Mesenteric fat pad (tissue), 1 donor: ENCODE data around the gene NDUFS4. TPM values are rescaled to one million over a fixed set of nuclear protein-coding genes. Genes with fewer than 3 reads are reported as not detected.
"Not testable (repeated sequence)": the region's sequence is repeated elsewhere in the genome, so short reads cannot be mapped to it uniquely, and the experiment has no call there.

Source experiments
- DNase-seq: peaks from one replicate; pipeline ENCODE4 v3.0.0-alpha.2; 2020; ENCODE audit warnings: low spot score
- total RNA-seq: library from RNA; stranded (reverse); fragmentation: NEBNext Ultra II Directional; extraction: Animal tissue kit (Norgen Biotek cat#: 25700); gene quantifications from one replicate; pipeline ENCODE4 v1.2.1, GENCODE V29; 2021
- donor health status: DM: yes; HTN: yes; CAD: no.

The NDUFS4 gene
- total RNA-seq, 1 donor from 2014 or later, result 63.6 TPM

- no peak for DNase-seq
These were observed 14.7 kb downstream of the NDUFS4 start for GRCh38 chr5:53575101-53575500.

GRCh38 chr5:53575831-53576230 lies 15.4 kb downstream of the NDUFS4 start:
- DNase-seq, result no peak

GRCh38 chr5:53576674-53577073 lies 16.2 kb downstream of the NDUFS4 start:
- DNase-seq, result no peak

- no peak for DNase-seq
These were observed 18.4 kb downstream of the NDUFS4 start for GRCh38 chr5:53578854-53579253.

- DNase-seq, result no peak
These were observed 20.1 kb downstream of the NDUFS4 start for GRCh38 chr5:53580547-53580946.

- DNase-seq, result no peak
These were observed 21.8 kb downstream of the NDUFS4 start for GRCh38 chr5:53582225-53582624.

GRCh38 chr5:53590759-53591158 lies 30.3 kb downstream of the NDUFS4 start:
- DNase-seq, result no peak

- DNase-seq, result no peak
These were observed 34.0 kb downstream of the NDUFS4 start for GRCh38 chr5:53594419-53594818.

- DNase-seq, result no peak
These were observed 37.5 kb downstream of the NDUFS4 start for GRCh38 chr5:53597894-53598293.

- DNase-seq, result no peak
These were observed 41.1 kb downstream of the NDUFS4 start for GRCh38 chr5:53601570-53601969.

GRCh38 chr5:53603009-53603687 lies 42.7 kb downstream of the NDUFS4 start:
- no peak for DNase-seq

- DNase-seq, result no peak
These were observed 43.9 kb downstream of the NDUFS4 start for GRCh38 chr5:53604309-53604708.

- no peak for DNase-seq
These were observed 47.4 kb downstream of the NDUFS4 start for GRCh38 chr5:53607886-53608285.

- DNase-seq, result not testable (repeated sequence)
These were observed 48.5 kb downstream of the NDUFS4 start for GRCh38 chr5:53608897-53609296.

- DNase-seq, result no peak
These were observed 52.6 kb downstream of the NDUFS4 start for GRCh38 chr5:53613061-53613460.

GRCh38 chr5:53613536-53613935 lies 53.1 kb downstream of the NDUFS4 start:
- no peak for DNase-seq

- DNase-seq, result no peak
These were observed 54.0 kb downstream of the NDUFS4 start for GRCh38 chr5:53614376-53614885.

GRCh38 chr5:53616939-53617549 lies 56.6 kb downstream of the NDUFS4 start:
- DNase-seq, result no peak

- DNase-seq, result no peak
These were observed 70.8 kb downstream of the NDUFS4 start for GRCh38 chr5:53631251-53631650.

- DNase-seq, result no peak
These were observed 81.6 kb downstream of the NDUFS4 start for GRCh38 chr5:53642061-53642460.

- DNase-seq, result no peak
These were observed 83.0 kb downstream of the NDUFS4 start for GRCh38 chr5:53643445-53643844.

- no peak for DNase-seq
These were observed 84.6 kb downstream of the NDUFS4 start for GRCh38 chr5:53645078-53645477.

- no peak for DNase-seq
These were observed 88.9 kb downstream of the NDUFS4 start for GRCh38 chr5:53649352-53649751.
